ENCODE measurements around the gene RALGAPA1.
A peak's percentile ranks its signal among the peaks of the same experiment; 100 is the strongest.
"Not testable (repeated sequence)": the region's sequence is repeated elsewhere in the genome, so short reads cannot be mapped to it uniquely, and the experiment has no call there.

RALGAPA1 gene

DNA sequence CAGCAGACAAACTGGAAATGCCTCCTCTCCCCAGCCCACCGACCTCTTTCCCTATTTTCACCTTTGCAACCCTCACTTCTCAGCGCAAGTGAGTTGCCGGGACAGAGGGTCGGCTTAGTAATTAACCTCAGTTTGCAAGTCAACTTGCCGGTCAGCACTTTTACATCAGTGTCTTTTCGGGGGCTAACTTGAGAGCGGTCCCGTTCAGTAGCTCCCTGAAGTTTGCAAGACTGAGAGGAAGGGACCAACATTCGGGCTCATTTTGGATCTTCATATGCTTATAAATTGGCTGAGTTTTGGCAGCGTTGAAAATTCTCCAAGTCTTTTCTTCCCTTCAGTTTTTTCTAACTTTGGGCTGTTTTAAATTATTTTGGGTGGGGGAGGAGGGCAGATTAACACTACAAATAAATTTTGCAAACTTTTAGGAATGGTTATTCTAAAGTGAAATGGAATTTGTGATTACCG, 17.9 kb upstream of the RALGAPA1 start:
- Histone ChIP-seq H3K27me3 (ENCODE audit: insufficient read depth, poor library complexity, severe bottlenecking) (no peaks in the 10 kb centered on the region), H3K27ac (replicated peaks) (no peak overlapping the region; the same call in 1 of the 2 replicates), H3K4me3 (replicated peaks; ENCODE audit: insufficient read depth, low read length) (peak overlapping the region; percentile 98)
- TF ChIP-seq GABPA (IDR thresholded peaks at IDR 0.05; ENCODE audit: low read depth) (no peak), POLR2AphosphoS5 (IDR thresholded peaks at IDR 0.05; ENCODE audit: low read depth) (no peak), SPI1 (IDR thresholded peaks at IDR 0.05; ENCODE audit: borderline replicate concordance, low read depth) (no peak)
- TF ChIP-seq, protein P1, sequence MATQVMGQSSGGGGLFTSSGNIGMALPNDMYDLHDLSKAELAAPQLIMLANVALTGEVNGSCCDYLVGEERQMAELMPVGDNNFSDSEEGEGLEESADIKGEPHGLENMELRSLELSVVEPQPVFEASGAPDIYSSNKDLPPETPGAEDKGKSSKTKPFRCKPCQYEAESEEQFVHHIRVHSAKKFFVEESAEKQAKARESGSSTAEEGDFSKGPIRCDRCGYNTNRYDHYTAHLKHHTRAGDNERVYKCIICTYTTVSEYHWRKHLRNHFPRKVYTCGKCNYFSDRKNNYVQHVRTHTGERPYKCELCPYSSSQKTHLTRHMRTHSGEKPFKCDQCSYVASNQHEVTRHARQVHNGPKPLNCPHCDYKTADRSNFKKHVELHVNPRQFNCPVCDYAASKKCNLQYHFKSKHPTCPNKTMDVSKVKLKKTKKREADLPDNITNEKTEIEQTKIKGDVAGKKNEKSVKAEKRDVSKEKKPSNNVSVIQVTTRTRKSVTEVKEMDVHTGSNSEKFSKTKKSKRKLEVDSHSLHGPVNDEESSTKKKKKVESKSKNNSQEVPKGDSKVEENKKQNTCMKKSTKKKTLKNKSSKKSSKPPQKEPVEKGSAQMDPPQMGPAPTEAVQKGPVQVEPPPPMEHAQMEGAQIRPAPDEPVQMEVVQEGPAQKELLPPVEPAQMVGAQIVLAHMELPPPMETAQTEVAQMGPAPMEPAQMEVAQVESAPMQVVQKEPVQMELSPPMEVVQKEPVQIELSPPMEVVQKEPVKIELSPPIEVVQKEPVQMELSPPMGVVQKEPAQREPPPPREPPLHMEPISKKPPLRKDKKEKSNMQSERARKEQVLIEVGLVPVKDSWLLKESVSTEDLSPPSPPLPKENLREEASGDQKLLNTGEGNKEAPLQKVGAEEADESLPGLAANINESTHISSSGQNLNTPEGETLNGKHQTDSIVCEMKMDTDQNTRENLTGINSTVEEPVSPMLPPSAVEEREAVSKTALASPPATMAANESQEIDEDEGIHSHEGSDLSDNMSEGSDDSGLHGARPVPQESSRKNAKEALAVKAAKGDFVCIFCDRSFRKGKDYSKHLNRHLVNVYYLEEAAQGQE (IDR thresholded peaks at IDR 0.05; ENCODE audit: insufficient replicate concordance, low read depth), result no peak
- TF ChIP-seq, protein P2, sequence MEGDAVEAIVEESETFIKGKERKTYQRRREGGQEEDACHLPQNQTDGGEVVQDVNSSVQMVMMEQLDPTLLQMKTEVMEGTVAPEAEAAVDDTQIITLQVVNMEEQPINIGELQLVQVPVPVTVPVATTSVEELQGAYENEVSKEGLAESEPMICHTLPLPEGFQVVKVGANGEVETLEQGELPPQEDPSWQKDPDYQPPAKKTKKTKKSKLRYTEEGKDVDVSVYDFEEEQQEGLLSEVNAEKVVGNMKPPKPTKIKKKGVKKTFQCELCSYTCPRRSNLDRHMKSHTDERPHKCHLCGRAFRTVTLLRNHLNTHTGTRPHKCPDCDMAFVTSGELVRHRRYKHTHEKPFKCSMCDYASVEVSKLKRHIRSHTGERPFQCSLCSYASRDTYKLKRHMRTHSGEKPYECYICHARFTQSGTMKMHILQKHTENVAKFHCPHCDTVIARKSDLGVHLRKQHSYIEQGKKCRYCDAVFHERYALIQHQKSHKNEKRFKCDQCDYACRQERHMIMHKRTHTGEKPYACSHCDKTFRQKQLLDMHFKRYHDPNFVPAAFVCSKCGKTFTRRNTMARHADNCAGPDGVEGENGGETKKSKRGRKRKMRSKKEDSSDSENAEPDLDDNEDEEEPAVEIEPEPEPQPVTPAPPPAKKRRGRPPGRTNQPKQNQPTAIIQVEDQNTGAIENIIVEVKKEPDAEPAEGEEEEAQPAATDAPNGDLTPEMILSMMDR (IDR thresholded peaks at IDR 0.05; ENCODE audit: insufficient read depth, low read length), result no peak
- no peak for DNase-seq (ENCODE audit: low read depth in 1 of 2, low spot score in 1 of 2)

DNA sequence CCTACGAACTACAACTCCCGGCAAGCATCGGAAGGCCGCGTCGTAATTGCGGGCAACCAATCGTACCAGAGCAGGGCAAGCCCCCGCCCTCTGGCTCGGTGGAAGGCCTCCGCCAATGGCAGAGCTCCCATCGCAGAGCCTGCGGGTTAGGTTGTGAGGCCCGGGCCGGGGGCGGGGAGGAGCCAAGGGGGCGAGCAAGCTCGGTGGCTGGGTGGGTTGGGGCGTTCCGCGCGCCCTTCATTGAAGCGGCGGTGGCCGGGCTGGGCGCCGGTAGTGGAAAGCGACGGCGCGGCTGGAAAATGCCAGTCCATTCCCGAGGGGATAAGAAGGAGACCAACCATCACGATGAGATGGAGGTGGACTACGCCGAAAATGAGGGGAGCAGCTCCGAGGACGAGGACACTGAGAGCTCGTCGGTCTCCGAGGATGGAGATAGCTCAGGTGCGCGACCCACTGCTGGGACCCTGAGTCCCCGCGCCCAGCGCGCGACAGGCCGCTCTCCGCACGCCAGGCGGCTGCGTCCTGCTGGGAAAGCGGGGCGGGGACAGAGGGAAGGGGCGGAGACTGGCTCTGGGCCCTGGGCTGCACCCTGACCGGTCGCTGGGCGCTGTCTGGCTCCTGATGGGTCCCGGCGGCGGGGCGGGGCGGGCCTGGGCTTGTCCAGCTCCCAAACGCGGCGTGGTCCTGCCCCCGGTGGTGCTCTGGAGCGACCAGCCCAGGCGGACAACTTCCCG, 17.3 kb upstream of the RALGAPA1 start, which contains the start of gene BRMS1L:
Gene BRMS1L, plus strand, starts transcription at position 121 of the 734 bp plus-strand sequence. Its CDS starts 179 bp downstream, at position 300.
- TF ChIP-seq SPI1 (IDR thresholded peaks at IDR 0.05; ENCODE audit: borderline replicate concordance, low read depth) (no peak), GABPA (IDR thresholded peaks at IDR 0.05; ENCODE audit: low read depth) (no peak), POLR2AphosphoS5 (IDR thresholded peaks at IDR 0.05; ENCODE audit: low read depth) (peak; percentile 89)
- TF ChIP-seq, protein P2 (IDR thresholded peaks at IDR 0.05; ENCODE audit: insufficient read depth, low read length), result no peak
- TF ChIP-seq, protein P1 (IDR thresholded peaks at IDR 0.05; ENCODE audit: insufficient replicate concordance, low read depth), result peak; percentile 55
- peak within 1 kb of the TSS; percentile 98 for H3K4me3 ChIP-seq (replicated peaks; ENCODE audit: insufficient read depth, low read length)
- H3K27ac ChIP-seq (replicated peaks), result peak within 1 kb of the TSS; percentile 89
- peak; percentile 95 to 99 for DNase-seq (ENCODE audit: low read depth in 1 of 2, low spot score in 1 of 2)
- no peaks in the 10 kb centered on the region for H3K27me3 ChIP-seq (ENCODE audit: insufficient read depth, poor library complexity, severe bottlenecking)

DNA sequence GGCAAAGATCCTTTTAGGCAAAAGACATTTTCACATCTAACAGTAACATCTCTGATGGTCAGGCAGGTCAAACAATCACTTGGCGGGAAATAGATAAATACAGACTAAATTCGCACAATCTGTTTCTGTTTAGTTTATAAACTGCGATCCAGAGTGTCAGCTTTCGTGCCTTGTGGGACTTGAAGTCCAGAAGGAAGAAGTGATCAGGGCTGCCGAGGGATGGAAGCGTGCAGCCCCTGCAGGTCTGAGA, 16.8 kb upstream of the RALGAPA1 start:
- peak; percentile 21; the same call in 1 of the 2 replicates for TF ChIP-seq SPI1 (IDR thresholded peaks at IDR 0.05; ENCODE audit: borderline replicate concordance, low read depth)
- TF ChIP-seq, protein P2 (IDR thresholded peaks at IDR 0.05; ENCODE audit: insufficient read depth, low read length), result no peak
- no peak for TF ChIP-seq GABPA (IDR thresholded peaks at IDR 0.05; ENCODE audit: low read depth)
- H3K27ac ChIP-seq (replicated peaks), result peak overlapping the region; percentile 53
- H3K27me3 ChIP-seq (ENCODE audit: insufficient read depth, poor library complexity, severe bottlenecking), result no peaks in the 10 kb centered on the region
- DNase-seq (ENCODE audit: low read depth in 1 of 2, low spot score in 1 of 2), result no peak
- H3K4me3 ChIP-seq (replicated peaks; ENCODE audit: insufficient read depth, low read length), result peak overlapping the region; percentile 98

DNA sequence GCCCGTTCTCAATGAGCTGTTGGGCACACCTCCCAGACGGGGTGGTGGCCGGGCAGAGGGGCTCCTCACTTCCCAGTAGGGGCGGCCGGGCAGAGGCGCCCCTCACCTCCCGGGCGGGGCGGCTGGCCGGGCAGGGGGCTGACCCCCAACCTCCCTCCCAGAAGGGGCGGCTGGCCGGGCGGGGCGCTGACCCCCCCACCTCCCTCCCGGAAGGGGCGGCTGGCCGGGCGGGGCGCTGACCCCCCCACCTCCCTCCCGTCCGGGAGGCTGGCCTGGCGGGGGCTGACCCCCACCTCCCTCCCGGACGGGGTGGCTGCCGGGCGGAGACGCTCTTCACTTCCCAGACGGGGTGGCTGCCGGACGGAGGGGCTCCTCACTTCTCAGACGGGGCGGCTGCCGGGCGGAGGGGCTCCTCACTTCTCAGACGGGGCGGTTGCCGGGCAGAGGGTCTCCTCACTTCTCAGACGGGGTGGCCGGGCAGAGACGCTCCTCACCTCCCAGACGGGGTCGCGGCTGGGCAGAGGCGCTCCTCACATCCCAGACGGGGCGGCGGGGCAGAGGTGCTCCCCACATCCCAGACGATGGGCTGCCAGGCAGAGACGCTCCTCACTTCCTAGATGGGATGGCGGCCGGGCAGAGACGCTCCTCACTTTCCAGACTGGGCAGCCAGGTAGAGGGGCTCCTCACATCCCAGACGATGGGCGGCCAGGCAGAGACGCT, 15.5 kb upstream of the RALGAPA1 start:
- H3K27ac ChIP-seq (replicated peaks); DNase-seq (ENCODE audit: low read depth in 1 of 2, low spot score in 1 of 2); H3K27me3 ChIP-seq (ENCODE audit: insufficient read depth, poor library complexity, severe bottlenecking); H3K4me3 ChIP-seq (replicated peaks; ENCODE audit: insufficient read depth, low read length): not testable (repeated sequence)
